Measurements from ENCODE around the gene TEDC2.
"Not testable (repeated sequence)": the region's sequence is repeated elsewhere in the genome, so short reads cannot be mapped to it uniquely, and the experiment has no call there.

TEDC2 gene

GRCh38 chr16:2439598-2439997 lies 20.3 kb upstream of the TEDC2 start:
- DNase-seq = no peak

- DNase-seq = not testable (repeated sequence)
Observed at GRCh38 chr16:2441143-2441804, 18.6 kb upstream of the TEDC2 start.

GRCh38 chr16:2443555-2443954 lies 16.4 kb upstream of the TEDC2 start:
- DNase-seq = no peak

- DNase-seq = no peak
Observed at GRCh38 chr16:2447920-2448583, 11.9 kb upstream of the TEDC2 start.

- no peak for DNase-seq
Observed at GRCh38 chr16:2449118-2449517, 10.8 kb upstream of the TEDC2 start.

GRCh38 chr16:2450535-2450934 lies 9.4 kb upstream of the TEDC2 start:
- peak; percentile 76 for DNase-seq

GRCh38 chr16:2450975-2451381 lies 8.9 kb upstream of the TEDC2 start:
- DNase-seq = no peak

GRCh38 chr16:2451851-2452320 lies 8.0 kb upstream of the TEDC2 start:
- no peak for DNase-seq

- DNase-seq = no peak
Observed at GRCh38 chr16:2452650-2453049, 7.3 kb upstream of the TEDC2 start.

GRCh38 chr16:2455081-2455845 lies 4.6 kb upstream of the TEDC2 start:
- DNase-seq = no peak

GRCh38 chr16:2456551-2457153 lies 3.3 kb upstream of the TEDC2 start:
- DNase-seq = no peak

- DNase-seq = no peak
Observed at GRCh38 chr16:2457267-2457666, 2.6 kb upstream of the TEDC2 start.

GRCh38 chr16:2457946-2458345 lies 2.0 kb upstream of the TEDC2 start:
- DNase-seq = no peak

- DNase-seq = no peak
Observed at GRCh38 chr16:2458887-2459646, 842 bp upstream of the TEDC2 start.

GRCh38 chr16:2460391-2460713 lies 443 bp downstream of the TEDC2 start:
- no peak for DNase-seq

GRCh38 chr16:2460916-2461315 lies 1.0 kb downstream of the TEDC2 start:
- DNase-seq = no peak

- no peak for DNase-seq
Observed at GRCh38 chr16:2462031-2462866, 2.3 kb downstream of the TEDC2 start.

GRCh38 chr16:2464333-2464732 lies 4.4 kb downstream of the TEDC2 start:
- no peak for DNase-seq

GRCh38 chr16:2465653-2466415 lies 5.9 kb downstream of the TEDC2 start:
- no peak for DNase-seq

GRCh38 chr16:2466667-2467527 lies 7.0 kb downstream of the TEDC2 start:
- no peak for DNase-seq

All from midbrain (tissue), 1 donor.